Measurements from ENCODE around the gene TMEM144. TPM values are rescaled to one million over a fixed set of nuclear protein-coding genes. Genes with fewer than 3 reads are reported as not detected.

TMEM144 gene
- total RNA-seq, 1 experiment from 2014 or later = 17.0 TPM

Other genes with a start within 250 kb of the TMEM144 start
- gene GASK1B, start 37.5 kb upstream of the TMEM144 start, total RNA-seq (2014; rRNA removed; shearing (Covaris generic); ENCODE audit: low replicate concordance) = 44.9 and 84.5 TPM in 2 replicates